ENCODE measurements around the gene BAIAP3. TPM values are rescaled to one million over a fixed set of nuclear protein-coding genes. Genes with fewer than 3 reads are reported as not detected.

Gene BAIAP3
- polyA plus RNA-seq, 3 donors = 5.9 to 7.8 (median 7.0) TPM

- DNase-seq = peak; percentile 91
Measured at GRCh38 chr16:1331712-1332617, 1.5 kb upstream of the BAIAP3 start.

- no peak for DNase-seq
Measured at GRCh38 chr16:1332618-1333148, 762 bp upstream of the BAIAP3 start.

- DNase-seq = no peak
Measured at GRCh38 chr16:1333854-1334700, 632 bp downstream of the BAIAP3 start.

- DNase-seq = no peak
Measured at GRCh38 chr16:1334739-1335138, 1.3 kb downstream of the BAIAP3 start.

GRCh38 chr16:1335211-1335971 is 1.9 kb downstream of the BAIAP3 start:
- DNase-seq = no peak

- no peak for DNase-seq
Measured at GRCh38 chr16:1335996-1336395, 2.6 kb downstream of the BAIAP3 start.

GRCh38 chr16:1336619-1337018 is 3.2 kb downstream of the BAIAP3 start:
- DNase-seq = no peak

- DNase-seq = no peak
Measured at GRCh38 chr16:1337486-1337885, 4.0 kb downstream of the BAIAP3 start.

- no peak for DNase-seq
Measured at GRCh38 chr16:1338119-1338730, 4.8 kb downstream of the BAIAP3 start.

- no peak for DNase-seq
Measured at GRCh38 chr16:1338855-1339675, 5.6 kb downstream of the BAIAP3 start.

- no peak for DNase-seq
Measured at GRCh38 chr16:1340730-1341494, 7.5 kb downstream of the BAIAP3 start.

- DNase-seq = no peak
Measured at GRCh38 chr16:1341495-1342420, 8.3 kb downstream of the BAIAP3 start.

- DNase-seq = peak; percentile 93
Measured at GRCh38 chr16:1342526-1343427, 9.3 kb downstream of the BAIAP3 start.

- DNase-seq = no peak
Measured at GRCh38 chr16:1343428-1344242, 10.2 kb downstream of the BAIAP3 start.

GRCh38 chr16:1344499-1344898 is 11.1 kb downstream of the BAIAP3 start:
- no peak for DNase-seq

GRCh38 chr16:1345087-1345486 is 11.6 kb downstream of the BAIAP3 start:
- DNase-seq = no peak
